Vagina (tissue), 2 donors: ENCODE data around the gene FZD10. TPM values are rescaled to one million over a fixed set of nuclear protein-coding genes. Genes with fewer than 3 reads are reported as not detected.

Experiments used
- DNase-seq, 2 donors: peaks; one replicate each; pipeline ENCODE4 v3.0.0-alpha.2; 2017; ENCODE audit errors: extremely low spot score in 2 of 2
- H3K27ac ChIP-seq: fragments of 200-600 bp; sonication (generic); one replicate; pipeline ENCODE4 v1.5.1; 2019
- H3K27me3 ChIP-seq: fragments of 200-600 bp; sonication (generic); one replicate; pipeline ENCODE4 v1.5.1; 2019
- H3K36me3 ChIP-seq, 2 donors: fragments of 200-600 bp; sonication (generic); one replicate each; pipeline ENCODE4 v1.5.1; 2017 to 2019
- H3K4me1 ChIP-seq: fragments of 200-600 bp; sonication (generic); one replicate; pipeline ENCODE4 v1.5.1; 2019
- H3K4me3 ChIP-seq, 2 donors: fragments of 200-600 bp; sonication (generic); 1 replicate in 1 of 2; 2 replicates in 1 of 2; pipeline ENCODE4 v1.5.1; 2016 to 2019
- H3K9me3 ChIP-seq: fragments of 200-600 bp; sonication (generic); one replicate; pipeline ENCODE4 v1.5.1; 2019
- POLR2A ChIP-seq, 2 donors: fragments of 450-650 bp; IDR thresholded peaks; one replicate each; pipeline ENCODE4 v1.6.1; 2017; ENCODE audit warnings: antibody characterized with exemption in 2 of 2, mild to moderate bottlenecking in 2 of 2, moderate library complexity in 2 of 2
- POLR2AphosphoS5 ChIP-seq, 2 donors: sonication (generic); formaldehyde crosslinking; IDR thresholded peaks; one replicate each; pipeline ENCODE4 v1.9.0; 2017; ENCODE audit warnings: antibody characterized with exemption in 2 of 2, mild to moderate bottlenecking in 2 of 2, low read depth in 1 of 2; ENCODE audit not compliant: insufficient read depth in 1 of 2
- intact Hi-C: fragments of 100-400 bp; cut with DNase I; formaldehyde crosslinking; loops from one replicate; pipeline ENCODE4 v1.15.1; 2023
- total RNA-seq: library from RNA; depleted of rRNA; stranded (reverse); fragments of >200 nt; gene quantifications from one replicate; pipeline ENCODE4 v1.2.3, GENCODE V29; 2016
- TF ChIP-seq, protein P1 (sequence below), 3 experiments: fragments of 450-650 bp in 2 of 3; fragments of 200-600 bp in 1 of 3; sonication (generic) in 1 of 3; IDR thresholded peaks; one replicate each; pipeline ENCODE4 v1.5.1; 2017 to 2019; ENCODE audit warnings: antibody characterized with exemption in 3 of 3, mild to moderate bottlenecking in 2 of 3, moderate library complexity in 2 of 3

The FZD10 gene
- total RNA-seq, 1 donor from 2014 or later, result 5.2 TPM

GRCh38 chr12:130169256-130169655, 7.0 kb downstream of the FZD10 start:
- Histone ChIP-seq H3K27me3 (no peaks in the 10 kb centered on the region), H3K4me1 (peaks cover 2% of the 10 kb centered on the region), H3K27ac (no peak overlapping the region), H3K4me3 (no peak overlapping the region), H3K36me3 (no peaks in the 10 kb centered on the region), H3K9me3 (no peaks in the 10 kb centered on the region)
- no peak for DNase-seq
- intact Hi-C loops, result no loop called here
- TF ChIP-seq, protein P1, sequence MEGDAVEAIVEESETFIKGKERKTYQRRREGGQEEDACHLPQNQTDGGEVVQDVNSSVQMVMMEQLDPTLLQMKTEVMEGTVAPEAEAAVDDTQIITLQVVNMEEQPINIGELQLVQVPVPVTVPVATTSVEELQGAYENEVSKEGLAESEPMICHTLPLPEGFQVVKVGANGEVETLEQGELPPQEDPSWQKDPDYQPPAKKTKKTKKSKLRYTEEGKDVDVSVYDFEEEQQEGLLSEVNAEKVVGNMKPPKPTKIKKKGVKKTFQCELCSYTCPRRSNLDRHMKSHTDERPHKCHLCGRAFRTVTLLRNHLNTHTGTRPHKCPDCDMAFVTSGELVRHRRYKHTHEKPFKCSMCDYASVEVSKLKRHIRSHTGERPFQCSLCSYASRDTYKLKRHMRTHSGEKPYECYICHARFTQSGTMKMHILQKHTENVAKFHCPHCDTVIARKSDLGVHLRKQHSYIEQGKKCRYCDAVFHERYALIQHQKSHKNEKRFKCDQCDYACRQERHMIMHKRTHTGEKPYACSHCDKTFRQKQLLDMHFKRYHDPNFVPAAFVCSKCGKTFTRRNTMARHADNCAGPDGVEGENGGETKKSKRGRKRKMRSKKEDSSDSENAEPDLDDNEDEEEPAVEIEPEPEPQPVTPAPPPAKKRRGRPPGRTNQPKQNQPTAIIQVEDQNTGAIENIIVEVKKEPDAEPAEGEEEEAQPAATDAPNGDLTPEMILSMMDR (IDR thresholded peaks at IDR 0.05), result no peak
- no peak for TF ChIP-seq POLR2A (IDR thresholded peaks at IDR 0.05)
- TF ChIP-seq POLR2AphosphoS5 (IDR thresholded peaks at IDR 0.05; ENCODE audit: insufficient read depth in 1 of 2, low read depth in 1 of 2), result no peak

GRCh38 chr12:130169924-130170323, 7.7 kb downstream of the FZD10 start:
- no peak overlapping the region for H3K4me3 ChIP-seq
- H3K27me3 ChIP-seq, result no peaks in the 10 kb centered on the region
- H3K27ac ChIP-seq, result no peak overlapping the region
- H3K36me3 ChIP-seq, result no peaks in the 10 kb centered on the region
- DNase-seq, result no peak
- no peaks in the 10 kb centered on the region for H3K4me1 ChIP-seq
- TF ChIP-seq POLR2A (IDR thresholded peaks at IDR 0.05) (no peak), POLR2AphosphoS5 (IDR thresholded peaks at IDR 0.05; ENCODE audit: insufficient read depth in 1 of 2, low read depth in 1 of 2) (no peak)
- TF ChIP-seq, protein P1 (IDR thresholded peaks at IDR 0.05), result no peak
- H3K9me3 ChIP-seq, result no peaks in the 10 kb centered on the region
- intact Hi-C loops, result no loop called here

GRCh38 chr12:130170611-130171010, 8.3 kb downstream of the FZD10 start:
- intact Hi-C loops, result no loop called here
- TF ChIP-seq POLR2A (IDR thresholded peaks at IDR 0.05), result no peak
- TF ChIP-seq, protein P1 (IDR thresholded peaks at IDR 0.05), result no peak
- TF ChIP-seq POLR2AphosphoS5 (IDR thresholded peaks at IDR 0.05; ENCODE audit: insufficient read depth in 1 of 2, low read depth in 1 of 2), result no peak
- no peak overlapping the region for H3K4me3 ChIP-seq
- H3K36me3 ChIP-seq, result no peaks in the 10 kb centered on the region
- no peak overlapping the region for H3K27ac ChIP-seq
- H3K4me1 ChIP-seq, result no peaks in the 10 kb centered on the region
- no peaks in the 10 kb centered on the region for H3K27me3 ChIP-seq
- no peak for DNase-seq
- H3K9me3 ChIP-seq, result no peaks in the 10 kb centered on the region

DNA sequence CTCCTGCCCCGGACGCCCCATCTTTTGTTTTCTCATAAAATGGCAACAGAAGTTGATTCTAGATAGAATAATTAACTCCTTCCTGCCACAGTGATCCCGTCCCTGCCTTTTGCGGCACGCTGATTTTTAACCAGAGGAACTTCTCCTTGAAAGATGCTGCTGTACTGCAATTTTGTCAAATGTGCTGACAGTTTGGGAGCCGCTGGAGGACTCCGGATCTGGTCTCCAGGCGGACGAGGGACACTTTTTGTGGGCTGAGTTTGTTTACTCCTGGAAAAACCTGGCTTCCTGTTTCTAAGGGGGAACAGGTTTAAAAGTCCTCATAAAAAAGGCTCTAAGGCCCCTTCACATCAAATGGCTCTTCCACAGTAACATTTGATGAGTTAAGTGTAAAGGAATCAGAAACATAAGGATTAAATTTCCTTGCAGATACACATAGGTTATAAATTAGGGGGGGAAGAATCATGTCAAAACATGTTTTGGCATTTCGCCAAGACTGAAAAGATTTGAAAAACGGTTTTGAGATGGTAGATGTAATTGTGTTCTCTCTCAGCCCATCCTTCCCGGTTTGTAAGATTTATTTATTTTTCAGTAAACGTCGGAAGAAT, 15.5 kb downstream of the FZD10 start:
- Histone ChIP-seq H3K27me3 (no peaks in the 10 kb centered on the region), H3K4me3 (no peak overlapping the region), H3K9me3 (no peaks in the 10 kb centered on the region), H3K4me1 (peaks cover 5% of the 10 kb centered on the region), H3K36me3 (no peaks in the 10 kb centered on the region), H3K27ac (no peak overlapping the region)
- no peak for DNase-seq
- TF ChIP-seq POLR2A (IDR thresholded peaks at IDR 0.05), result no peak
- TF ChIP-seq POLR2AphosphoS5 (IDR thresholded peaks at IDR 0.05; ENCODE audit: insufficient read depth in 1 of 2, low read depth in 1 of 2), result no peak
- TF ChIP-seq, protein P1 (IDR thresholded peaks at IDR 0.05), result no peak
- intact Hi-C loops, result no loop called here

DNA sequence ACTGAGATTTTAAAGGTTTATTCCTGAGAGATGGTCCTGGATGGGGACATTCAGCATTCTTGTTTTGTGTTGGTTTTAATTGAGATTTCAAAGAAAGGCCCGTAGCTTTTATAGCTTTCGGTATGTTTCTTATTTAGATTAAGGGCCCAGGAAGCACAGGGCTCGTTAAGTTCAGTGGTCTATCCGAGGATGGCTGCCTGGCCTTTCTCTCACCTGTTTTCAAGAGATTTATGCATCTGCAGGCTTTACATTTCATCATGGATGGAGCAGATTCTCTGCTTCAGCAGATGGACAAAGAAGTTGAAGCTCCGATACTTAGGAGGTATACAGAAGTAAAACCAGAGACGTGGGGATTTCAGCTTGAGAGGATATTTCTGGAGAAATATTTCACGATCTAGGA, 16.0 kb downstream of the FZD10 start:
- Histone ChIP-seq H3K27me3 (no peaks in the 10 kb centered on the region), H3K36me3 (no peaks in the 10 kb centered on the region), H3K4me1 (peaks cover 5% of the 10 kb centered on the region), H3K9me3 (no peaks in the 10 kb centered on the region), H3K27ac (no peak overlapping the region), H3K4me3 (no peak overlapping the region)
- intact Hi-C loops, result no loop called here
- no peak for TF ChIP-seq POLR2AphosphoS5 (IDR thresholded peaks at IDR 0.05; ENCODE audit: insufficient read depth in 1 of 2, low read depth in 1 of 2)
- TF ChIP-seq POLR2A (IDR thresholded peaks at IDR 0.05), result no peak
- TF ChIP-seq, protein P1 (IDR thresholded peaks at IDR 0.05), result no peak
- DNase-seq, result no peak
